NCI-H2107 (cell line): ENCODE measurements around the gene PMM2.

Experiments
- DNase-seq: peaks from one replicate; lab custom pipeline; 2025; lab: John Stamatoyannopoulos, UW

Gene PMM2

GRCh38 chr16:8851761-8852403 lies 54.2 kb downstream of the PMM2 start:
- no peak for DNase-seq

DNA sequence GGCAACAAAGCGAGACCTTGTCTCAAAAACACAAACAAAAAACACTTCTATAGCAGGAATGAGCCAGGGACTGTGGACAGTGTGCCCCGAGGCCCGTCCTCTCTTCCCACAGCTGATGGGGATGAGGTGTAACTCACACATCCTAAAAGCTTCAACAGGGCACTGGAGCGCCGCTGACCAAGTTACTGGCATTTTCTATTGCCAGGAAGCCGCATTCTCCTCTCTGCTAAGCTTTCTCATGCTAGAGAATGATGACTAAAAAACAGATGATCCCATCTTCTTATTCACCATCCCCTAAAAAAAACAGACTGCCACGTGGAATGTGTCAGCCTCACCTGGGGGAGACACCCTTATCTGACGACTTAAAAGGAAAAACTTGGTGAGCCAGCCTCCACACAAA lies 54.9 kb downstream of the PMM2 start:
- DNase-seq = no peak

- no peak for DNase-seq
These were observed 55.5 kb downstream of the PMM2 start for GRCh38 chr16:8853150-8853549.

DNA sequence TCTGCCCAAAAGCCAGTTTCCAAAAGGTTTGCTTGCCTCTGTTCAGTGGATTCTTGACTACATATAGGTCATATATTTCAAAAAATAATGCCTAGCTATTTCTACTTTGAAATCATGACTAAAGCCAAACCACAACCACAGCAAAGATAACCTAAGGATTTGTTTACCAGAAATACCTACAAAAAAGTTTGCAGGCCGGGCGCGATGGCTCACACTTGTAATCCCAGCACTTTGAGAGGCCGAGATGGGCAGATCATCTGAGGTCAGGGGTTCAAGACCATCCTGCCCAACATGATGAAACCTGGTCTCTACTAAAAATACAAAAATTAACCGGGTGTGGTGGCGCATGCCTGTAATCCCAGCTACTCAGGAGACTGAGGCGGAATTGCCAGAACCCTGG lies 56.0 kb downstream of the PMM2 start:
- DNase-seq = no peak

- DNase-seq = no peak
These were observed 56.8 kb downstream of the PMM2 start for GRCh38 chr16:8854298-8854948.

DNA sequence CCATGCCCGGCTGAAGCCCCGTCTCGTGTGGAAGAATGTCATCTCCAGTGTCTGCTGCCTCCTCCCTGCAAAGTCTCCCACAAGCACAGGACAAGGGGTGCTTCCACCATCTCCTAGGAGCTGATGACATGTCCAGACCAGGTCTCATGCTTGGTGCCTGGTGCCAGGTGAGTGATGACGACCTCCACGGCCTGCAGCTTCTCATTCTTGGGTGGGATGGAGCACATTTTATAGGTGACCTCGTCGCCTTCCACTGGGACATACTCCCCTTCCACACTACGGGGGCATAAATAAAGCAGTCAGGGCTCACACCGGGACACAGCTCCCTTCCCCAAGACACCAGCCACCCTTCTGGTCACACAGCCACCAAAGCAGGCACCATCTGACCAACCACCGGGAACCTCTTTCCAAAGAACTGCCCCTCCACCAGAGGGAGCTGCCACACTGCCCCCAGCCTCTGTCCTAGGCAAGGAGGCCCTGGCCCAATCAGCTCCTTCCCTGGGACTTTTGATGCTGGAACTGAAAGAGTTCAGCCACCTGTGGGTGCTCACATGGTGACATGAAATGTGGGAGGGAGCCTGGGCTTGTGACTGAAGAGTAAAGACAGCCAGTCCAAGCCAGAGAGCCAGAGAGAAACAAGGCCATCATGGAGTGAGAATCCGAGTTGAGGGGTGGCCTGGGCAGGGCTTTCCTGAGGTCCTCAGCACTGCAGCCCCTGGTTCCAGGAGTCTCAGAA lies 57.6 kb downstream of the PMM2 start:
- DNase-seq = no peak

GRCh38 chr16:8855972-8856371 lies 58.3 kb downstream of the PMM2 start:
- DNase-seq = no peak

GRCh38 chr16:8858994-8859912 lies 61.6 kb downstream of the PMM2 start:
- no peak for DNase-seq

- no peak for DNase-seq
These were observed 62.6 kb downstream of the PMM2 start for GRCh38 chr16:8859913-8860881.

GRCh38 chr16:8861563-8862308 lies 64.1 kb downstream of the PMM2 start:
- DNase-seq = no peak

DNA sequence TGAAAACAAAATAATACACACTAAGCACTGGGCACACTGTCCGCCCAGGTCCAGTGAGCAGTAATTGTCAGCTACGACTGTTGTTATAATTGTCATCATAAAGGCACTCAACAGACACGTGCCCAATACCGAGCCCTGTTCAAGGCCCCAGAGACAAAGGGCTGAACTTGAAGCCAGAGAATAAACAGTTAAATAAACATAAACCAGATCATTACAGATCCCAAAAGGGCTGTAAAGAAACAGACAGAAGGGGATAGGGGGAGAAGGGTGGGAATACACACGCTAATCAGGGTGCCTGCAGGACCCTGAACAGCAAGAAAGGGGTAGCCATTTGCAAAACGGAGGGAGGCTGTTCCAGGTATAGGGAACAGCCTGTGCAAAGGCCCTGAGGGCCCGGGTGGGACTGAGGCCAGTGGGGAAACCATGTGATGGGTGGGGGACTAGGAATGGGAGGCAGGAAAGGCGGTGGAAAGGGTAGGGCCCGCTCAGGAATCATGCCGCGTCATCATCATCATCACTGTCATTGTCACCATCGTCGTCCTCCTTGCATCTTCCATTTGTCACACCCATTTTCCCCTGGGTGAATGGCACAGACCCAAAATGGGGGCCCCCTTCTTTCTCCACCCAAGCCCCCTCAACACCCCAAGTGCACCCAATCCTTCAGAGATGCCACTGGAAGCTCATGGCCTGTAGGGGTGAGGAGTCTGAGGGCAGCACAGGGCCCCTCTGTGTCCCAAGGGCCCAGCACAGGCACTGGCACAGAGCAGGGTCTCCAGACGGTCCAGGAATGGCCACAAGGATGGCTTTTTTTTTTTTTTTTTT lies 64.9 kb downstream of the PMM2 start:
- no peak for DNase-seq

DNA sequence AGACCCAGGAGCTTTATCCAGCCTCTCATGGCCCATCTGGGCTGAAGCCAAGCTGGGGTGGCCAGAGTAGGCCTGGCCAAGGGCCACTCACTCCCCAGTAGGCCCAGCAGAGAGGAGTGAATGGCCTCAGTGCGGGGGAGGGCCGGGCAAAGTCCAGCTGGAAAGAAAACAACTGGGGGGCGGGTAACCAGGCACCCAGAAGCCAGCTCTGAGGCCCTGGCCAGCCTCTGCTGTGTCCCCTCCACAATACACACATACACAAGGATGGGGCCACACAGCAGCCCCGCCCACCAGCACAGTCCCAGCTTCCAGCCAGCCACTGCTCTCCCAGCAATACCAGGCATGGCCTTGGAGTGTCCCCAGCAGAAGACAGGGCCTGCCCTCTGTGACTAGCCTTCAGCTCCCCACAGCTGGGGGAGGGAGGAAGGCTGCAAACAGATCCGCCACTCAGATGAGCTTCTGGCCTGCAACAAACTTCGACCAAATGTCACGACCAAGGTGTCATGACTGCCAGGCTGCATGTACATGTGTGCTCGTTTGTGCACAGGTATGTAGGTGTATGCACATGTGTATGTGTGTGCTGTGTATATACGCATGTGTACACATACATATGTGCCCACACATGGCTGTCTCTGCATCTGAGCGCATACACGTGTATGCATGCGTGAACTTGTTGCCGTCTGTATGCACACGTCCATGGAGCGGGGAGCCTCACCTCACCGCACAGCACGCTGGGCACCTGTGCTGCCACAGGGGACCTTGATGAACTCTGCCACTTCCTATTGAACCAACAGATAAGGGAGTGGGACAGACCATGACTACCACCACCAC lies 66.2 kb downstream of the PMM2 start:
- no peak for DNase-seq

- no peak for DNase-seq
These were observed 67.0 kb downstream of the PMM2 start for GRCh38 chr16:8864480-8865110.

DNA sequence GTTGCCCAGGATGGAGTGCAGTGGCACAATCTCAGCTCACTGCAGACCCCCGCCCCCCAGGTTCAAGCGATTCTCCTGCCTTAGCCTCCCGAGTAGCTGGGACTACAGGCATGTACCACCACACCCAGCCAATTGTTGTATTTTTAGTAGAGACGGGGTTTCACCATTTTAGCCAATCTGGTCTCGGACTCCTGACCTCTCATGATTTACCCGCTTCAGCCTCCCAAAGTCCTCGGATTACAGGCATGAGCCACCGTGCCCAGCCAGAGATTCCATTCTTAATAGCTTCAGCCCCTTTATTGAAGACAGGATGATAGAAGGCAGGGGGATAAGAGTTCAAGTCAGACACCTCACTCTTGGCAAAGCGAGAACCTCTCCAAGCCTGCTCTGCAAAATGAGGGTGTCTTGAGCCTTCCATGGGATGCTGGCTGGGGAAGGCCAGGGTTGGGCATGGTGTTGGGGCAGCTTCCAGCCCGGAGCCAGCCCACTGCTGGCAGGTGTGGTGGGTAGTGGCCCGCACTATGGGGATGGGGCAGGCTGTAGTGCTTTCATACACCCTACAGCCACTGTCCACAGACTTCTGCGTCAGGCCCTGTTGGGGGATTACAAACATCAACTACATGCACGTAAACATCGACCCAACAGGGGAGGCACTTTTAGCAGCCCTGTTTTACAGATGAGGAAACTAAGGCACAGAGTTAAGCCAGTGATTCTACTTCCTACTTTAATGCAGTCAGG lies 67.7 kb downstream of the PMM2 start:
- DNase-seq = no peak

DNA sequence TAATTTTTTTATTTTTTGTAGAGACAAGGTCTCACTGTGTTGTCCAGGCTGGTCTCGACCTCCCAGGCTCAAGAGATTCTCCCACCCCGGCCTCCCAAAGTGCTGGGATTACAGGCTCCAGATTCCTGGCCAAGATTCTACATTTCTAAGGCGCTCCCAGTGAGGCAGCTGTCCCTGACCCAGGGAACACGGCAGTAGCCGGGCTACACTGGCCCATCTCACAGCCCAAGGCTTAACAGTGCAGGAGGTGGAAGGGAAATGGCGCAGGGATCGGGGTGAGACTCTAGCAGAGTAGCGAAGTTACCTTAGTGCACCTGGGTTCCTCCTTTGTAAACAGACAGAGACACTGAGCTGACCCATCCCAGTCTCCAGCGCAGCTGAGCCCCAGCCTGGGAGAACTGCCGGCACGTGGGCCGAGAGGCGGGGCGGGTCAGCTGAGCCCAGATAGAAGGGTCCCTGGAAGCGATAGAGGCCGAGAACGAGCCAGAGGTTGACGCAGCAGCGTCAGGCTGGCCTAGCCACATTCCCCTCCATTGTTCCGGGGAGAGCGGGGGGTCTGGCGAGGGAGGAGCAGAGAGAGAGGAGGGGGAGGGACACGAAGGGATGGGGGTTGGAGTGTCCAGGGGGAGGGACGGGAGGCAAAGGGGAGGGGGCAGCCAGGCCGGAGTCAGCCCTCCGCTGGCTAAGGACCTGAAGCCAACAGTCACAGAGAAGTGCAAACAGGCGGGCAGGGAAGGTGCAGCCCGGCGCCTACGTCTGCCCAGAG lies 68.7 kb downstream of the PMM2 start:
- DNase-seq = no peak

DNA sequence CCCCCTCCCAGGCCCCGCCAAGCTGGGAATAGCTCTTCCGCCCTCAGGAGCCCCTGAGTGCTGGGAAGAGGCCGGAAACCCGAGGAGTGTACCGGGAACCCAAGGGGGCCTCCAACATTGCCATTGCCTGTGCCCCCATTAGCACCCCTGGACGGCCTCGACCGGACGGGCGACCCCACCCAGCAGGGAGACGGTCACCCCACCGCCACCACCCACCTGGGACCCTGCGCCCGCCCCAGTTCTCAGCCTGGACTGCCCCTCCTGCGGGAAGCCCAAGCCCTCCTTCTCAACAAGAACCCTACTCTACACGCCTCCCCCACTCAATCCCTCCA lies 69.2 kb downstream of the PMM2 start:
- no peak for DNase-seq
